Measurements from ENCODE around the gene PSG3. TPM values are rescaled to one million over a fixed set of nuclear protein-coding genes. Genes with fewer than 3 reads are reported as not detected.
A peak's percentile ranks its signal among the peaks of the same experiment; 100 is the strongest.
"Not testable (repeated sequence)": the region's sequence is repeated elsewhere in the genome, so short reads cannot be mapped to it uniquely, and the experiment has no call there.

The PSG3 gene
- polyA plus RNA-seq (ENCODE audit: insufficient read length in 4 of 4): under 1 TPM in 1 of 4 donors, not detected in 3; 0.31 TPM

GRCh38 chr19:42740381-42740780 lies at the start of gene PSG3:
Gene PSG3, minus strand, starts transcription at chr19:42740481. Its CDS starts 97 bp downstream, at chr19:42740384.
- DNase-seq (ENCODE audit: low read depth in 4 of 4, low spot score in 3 of 4): not testable (repeated sequence)

- DNase-seq (ENCODE audit: low read depth in 4 of 4, low spot score in 3 of 4): not testable (repeated sequence)
Observed at GRCh38 chr19:42788766-42789165, 48.5 kb upstream of the PSG3 start.

DNA sequence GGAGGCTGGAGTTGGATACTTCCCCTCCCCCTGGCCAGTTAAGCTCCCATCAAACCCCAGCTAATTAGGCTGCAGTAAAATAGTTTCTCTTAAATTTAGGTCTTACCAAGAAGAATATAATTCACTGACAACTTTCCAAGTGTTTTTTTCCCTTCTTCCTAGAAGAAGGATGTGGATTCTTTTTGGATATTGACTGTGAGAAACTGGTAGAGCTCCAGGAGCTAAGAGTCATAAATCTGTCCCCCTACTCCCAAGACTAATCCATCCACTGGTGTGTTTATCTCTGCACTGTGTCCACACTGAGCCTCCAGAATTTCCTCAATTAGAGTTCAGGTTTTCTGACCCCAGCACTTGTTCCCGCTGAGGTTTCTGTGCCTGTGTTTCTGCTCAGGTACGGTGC lies 47.5 kb upstream of the PSG3 start:
- not testable (repeated sequence) for DNase-seq (ENCODE audit: low read depth in 4 of 4, low spot score in 3 of 4)

DNA sequence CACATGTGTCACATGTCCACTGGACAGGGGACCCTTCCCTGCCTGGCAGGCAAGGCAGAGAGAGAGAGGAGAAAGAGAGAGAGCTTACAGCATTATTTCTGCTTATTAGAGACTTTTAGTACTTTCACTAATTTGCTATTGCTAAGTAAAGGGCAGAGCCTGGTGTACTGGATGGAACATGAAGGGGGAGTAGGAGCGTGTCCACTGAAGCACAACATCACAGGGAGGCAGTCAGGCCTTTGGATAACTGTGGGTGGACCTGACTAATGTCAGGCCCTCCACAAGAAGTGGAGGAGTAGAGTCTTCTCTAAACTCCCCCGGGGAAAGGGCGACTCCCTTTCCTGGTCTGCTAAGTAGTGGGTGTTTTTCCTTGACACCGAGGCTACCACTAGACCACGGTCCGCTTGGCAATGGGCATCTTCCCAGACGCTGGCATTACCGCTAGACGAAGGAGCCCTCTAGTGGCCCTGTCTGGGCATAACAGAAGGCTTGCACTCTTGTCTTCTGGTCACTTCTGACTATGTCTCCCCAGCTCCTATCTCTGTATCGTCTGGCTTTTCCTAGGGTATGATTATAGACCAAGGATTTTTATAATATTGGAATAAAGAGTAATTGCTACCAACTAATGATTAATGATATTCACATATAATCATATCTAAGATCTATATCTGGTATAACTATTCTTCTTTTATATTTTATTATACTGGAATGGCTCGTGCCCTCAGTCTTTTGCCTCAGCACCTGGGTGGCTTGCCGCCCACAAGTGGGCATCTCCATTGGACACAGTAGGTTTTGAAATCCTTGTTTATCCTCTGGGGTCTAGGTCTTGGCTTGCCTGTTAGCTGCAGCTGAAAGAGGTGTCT lies 36.7 kb upstream of the PSG3 start:
- peak; percentile 2 to 52 (median 34) for DNase-seq (ENCODE audit: low read depth in 4 of 4, low spot score in 3 of 4)

DNA sequence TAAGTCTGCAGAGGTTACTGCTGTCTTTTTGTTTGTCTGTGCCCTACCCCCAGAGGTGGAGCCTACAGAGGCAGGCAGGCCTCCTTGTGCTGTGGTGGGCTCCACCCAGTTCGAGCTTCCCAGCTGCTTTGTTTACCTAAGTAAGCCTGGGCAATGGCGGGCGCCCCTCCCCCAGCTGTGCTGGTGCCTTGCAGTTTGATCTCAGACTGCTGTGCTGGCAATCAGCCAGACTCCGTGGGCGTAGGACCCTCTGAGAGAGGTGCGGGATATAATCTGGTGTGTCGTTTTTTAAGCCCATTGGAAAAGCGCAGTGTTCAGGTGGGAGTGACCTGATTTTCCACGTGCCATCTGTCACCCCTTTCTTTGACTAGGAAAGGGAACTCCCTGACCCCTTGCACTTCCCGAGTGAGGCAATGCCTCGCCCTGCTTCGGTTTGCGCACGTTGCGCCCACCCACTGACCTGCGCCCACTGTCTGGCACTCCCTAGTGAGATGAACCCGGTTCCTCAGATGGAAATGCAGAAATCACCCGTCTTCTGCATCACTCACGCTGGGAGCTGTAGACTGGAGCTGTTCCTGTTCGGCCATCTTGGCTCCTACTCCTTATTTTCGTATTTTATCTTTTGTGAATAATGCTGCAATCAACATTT lies 34.4 kb upstream of the PSG3 start:
- DNase-seq (ENCODE audit: low read depth in 4 of 4, low spot score in 3 of 4): not testable (repeated sequence)

DNA sequence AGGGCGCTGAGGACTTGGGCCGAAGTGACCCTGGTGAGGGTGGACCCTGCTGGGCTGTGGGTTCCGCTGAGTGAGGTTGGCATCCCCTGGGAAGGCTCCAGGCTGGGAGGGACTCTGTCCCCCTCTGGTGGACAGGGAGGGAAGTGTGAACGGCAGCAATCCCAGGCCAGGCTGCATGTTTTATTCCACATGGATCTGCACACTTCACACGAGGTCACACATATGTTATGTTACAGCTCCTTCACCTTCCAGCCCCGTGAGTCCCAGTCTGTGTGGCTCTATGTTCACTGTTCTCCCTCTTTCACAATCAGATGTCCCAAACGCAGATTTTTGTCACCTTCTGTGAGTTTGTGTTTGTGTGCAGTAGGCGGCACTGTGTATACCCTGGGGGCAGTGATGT lies 27.0 kb upstream of the PSG3 start:
- DNase-seq (ENCODE audit: low read depth in 4 of 4, low spot score in 3 of 4): not testable (repeated sequence)

DNA sequence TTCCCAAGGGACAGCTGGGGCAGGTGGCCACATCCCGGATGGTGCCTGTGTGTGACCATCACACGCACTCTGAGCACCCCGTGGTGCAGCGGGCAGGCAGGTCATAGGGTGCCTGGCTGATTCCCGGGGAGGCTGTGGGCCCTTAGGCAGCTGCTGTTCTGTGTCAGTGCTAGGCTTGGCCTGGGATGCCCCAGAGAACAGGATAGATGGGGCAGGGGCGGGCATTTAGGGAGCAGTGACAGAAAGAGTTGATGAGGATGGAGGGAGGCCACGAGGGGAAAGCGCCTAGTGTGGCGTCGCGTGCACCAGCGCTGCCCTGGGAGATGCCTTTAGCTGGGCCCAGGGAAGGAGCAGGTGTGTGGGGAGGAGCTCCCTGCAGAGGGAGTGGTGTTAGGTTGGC lies 26.6 kb upstream of the PSG3 start:
- not testable (repeated sequence) for DNase-seq (ENCODE audit: low read depth in 4 of 4, low spot score in 3 of 4)

GRCh38 chr19:42764836-42765235 lies 24.6 kb upstream of the PSG3 start:
- no peak for DNase-seq (ENCODE audit: low read depth in 4 of 4, low spot score in 3 of 4)

DNA sequence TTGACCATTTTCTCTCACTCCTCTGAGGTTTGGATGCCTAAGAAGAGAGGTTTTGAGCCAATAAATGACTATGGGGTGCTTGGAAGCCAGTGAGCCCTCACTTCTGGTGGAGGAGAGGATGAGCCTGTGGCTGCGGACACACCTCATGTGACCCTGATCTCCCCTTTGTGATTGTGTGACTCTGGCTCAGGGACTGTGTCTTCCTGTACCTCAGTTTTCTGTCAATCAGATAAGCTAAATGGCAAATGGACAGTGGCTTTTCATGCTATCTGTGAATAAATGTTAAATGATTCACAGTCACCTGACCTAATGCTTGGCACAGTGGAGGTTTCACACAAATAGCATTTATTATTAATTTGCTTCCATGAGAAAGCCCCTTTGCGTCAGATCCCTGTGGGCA lies 22.5 kb upstream of the PSG3 start:
- DNase-seq (ENCODE audit: low read depth in 4 of 4, low spot score in 3 of 4): no peak

DNA sequence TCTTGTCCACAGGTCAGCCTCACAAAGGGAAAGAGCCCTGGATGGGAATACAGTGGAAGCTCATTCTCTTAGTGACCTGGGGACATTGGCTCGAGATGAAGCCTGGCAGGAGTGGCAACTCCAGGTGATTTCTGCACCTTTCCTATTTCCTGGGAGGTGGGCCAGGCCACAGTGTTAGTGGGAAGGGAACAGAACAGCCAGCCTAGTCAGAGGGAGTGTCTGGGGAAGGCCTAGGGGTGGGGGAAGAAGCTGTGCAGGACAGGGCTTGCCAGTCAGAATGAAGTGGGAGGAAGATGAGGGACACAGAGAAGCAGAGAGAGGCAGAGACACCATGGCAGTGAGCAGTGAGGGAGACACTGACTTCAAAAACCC lies 21.6 kb upstream of the PSG3 start:
- not testable (repeated sequence) for DNase-seq (ENCODE audit: low read depth in 4 of 4, low spot score in 3 of 4)

GRCh38 chr19:42760954-42761923 lies 21.0 kb upstream of the PSG3 start:
- not testable (repeated sequence) for DNase-seq (ENCODE audit: low read depth in 4 of 4, low spot score in 3 of 4)

DNA sequence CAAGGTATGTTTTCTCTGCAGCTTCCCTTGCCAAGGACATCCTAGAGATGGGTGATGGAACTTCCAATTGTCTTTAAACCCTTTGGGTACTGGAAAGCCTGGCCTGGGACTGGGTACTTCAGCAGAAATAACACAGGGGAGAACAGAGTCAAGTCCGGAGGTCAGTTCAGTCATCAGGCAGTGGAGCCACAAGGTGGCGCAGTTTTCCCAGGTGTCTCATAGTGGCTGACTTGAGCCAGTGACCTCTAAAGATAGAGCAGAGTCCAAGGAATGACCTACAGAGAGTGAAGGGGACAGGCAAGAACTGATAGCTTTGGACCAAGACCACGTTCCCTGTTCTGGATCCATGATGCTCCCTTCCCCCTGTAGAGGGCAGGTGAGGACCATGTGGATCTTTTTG lies 18.4 kb upstream of the PSG3 start:
- not testable (repeated sequence) for DNase-seq (ENCODE audit: low read depth in 4 of 4, low spot score in 3 of 4)

- DNase-seq (ENCODE audit: low read depth in 4 of 4, low spot score in 3 of 4): not testable (repeated sequence)
Observed at GRCh38 chr19:42752246-42752645, 12.0 kb upstream of the PSG3 start.

DNA sequence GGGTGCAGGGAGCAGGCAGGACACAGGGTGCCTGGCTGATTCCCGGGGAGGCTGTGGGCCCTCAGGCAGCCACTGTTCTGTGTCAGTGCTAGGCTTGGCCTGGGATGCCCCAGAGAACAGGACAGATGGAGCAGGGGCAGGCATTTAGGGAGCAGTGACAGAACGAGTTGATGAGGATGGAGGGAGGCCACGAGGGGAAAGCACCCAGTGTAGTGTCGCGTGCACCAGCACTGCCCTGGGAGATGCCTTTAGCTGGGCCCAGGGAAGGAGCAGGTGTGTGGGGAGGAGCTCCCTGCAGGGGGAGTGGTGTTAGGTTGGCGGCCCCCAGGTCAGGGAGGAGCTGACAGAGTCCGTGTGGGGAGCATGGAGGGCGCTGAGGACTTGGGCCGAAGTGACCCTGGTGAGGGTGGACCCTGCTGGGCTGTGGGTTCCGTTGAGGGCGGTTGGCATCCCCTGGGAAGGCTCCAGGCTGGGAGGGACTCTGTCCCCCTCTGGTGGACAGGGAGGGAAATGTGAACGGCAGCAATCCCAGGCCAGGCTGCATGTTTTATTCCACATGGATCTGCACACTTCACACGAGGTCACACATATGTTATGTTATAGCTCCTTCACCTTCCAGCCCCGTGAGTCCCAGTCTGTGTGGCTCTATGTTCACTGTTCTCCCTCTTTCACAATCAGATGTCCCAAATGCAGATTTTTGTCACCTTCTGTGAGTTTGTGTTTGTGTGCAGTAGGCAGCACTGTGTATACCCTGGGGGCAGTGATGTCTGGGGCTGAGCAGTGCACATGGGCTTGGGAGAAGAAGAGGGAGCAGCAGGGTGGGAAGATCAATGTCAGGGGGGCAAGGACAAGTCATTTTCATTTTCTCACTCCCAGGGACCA lies 1.7 kb upstream of the PSG3 start:
- not testable (repeated sequence) for DNase-seq (ENCODE audit: low read depth in 4 of 4, low spot score in 3 of 4)

GRCh38 chr19:42737581-42738011 lies 2.7 kb downstream of the PSG3 start:
- not testable (repeated sequence) for DNase-seq (ENCODE audit: low read depth in 4 of 4, low spot score in 3 of 4)

DNA sequence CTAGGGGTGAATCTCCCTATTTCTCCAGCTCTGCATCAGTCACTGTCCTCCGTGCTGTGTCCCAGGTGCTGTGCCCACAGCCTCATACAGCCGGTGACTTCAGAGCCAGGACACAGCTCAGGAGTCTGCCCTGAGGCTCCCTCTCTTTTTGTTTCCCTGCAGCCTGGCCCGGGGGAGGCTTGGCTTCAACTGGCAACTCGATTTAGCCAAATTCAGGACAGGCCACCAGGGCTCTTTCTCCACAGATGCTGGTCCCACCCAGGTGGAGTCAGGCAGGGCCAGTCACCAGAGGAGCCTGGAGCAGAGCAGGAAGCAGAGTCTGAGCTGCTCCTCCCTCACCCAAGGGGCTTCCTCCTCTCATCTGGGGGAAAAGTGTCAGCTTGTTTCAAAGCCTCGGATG lies 11.9 kb downstream of the PSG3 start:
- DNase-seq (ENCODE audit: low read depth in 4 of 4, low spot score in 3 of 4): not testable (repeated sequence)

DNA sequence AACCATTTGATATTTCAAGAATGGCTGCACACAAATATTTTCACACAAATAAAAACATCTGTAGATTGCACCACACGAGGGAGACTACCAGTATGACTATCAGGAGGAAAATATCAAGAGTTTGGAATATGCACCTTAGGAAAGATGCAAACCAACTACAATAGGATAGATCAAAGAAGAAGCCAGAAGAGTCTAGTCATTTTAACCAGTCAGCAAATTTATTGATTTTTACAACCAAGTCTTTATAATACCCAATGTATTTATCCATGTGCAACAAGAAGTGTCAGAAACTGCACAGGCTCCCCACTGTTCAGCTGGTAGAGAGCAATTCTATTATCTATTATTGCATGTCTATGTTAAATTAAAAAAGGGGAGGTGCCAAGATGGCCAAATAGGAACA lies 26.3 kb downstream of the PSG3 start:
- DNase-seq (ENCODE audit: low read depth in 4 of 4, low spot score in 3 of 4): not testable (repeated sequence)

GRCh38 chr19:42712753-42713152 lies 27.5 kb downstream of the PSG3 start:
- not testable (repeated sequence) for DNase-seq (ENCODE audit: low read depth in 4 of 4, low spot score in 3 of 4)

DNA sequence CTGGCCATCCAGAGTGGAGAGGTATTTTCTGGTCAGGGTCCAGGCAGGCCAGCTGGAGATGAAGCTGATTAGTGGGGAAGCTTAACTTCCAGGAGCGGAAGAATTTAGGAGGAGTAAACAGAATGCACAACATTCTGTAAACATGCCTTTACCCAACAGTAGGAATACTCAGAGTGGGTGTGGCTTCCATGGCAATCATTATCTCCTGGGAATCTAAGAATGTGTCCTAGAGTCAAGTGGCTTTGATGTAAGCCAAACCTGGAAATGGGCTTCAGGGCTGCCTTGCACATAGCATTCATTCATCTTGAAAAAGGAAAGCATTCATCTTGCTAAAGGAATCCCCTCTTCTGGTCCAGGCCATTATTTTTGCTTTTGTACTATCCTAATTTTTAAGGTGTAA lies 29.3 kb downstream of the PSG3 start:
- DNase-seq (ENCODE audit: low read depth in 4 of 4, low spot score in 3 of 4): not testable (repeated sequence)

DNA sequence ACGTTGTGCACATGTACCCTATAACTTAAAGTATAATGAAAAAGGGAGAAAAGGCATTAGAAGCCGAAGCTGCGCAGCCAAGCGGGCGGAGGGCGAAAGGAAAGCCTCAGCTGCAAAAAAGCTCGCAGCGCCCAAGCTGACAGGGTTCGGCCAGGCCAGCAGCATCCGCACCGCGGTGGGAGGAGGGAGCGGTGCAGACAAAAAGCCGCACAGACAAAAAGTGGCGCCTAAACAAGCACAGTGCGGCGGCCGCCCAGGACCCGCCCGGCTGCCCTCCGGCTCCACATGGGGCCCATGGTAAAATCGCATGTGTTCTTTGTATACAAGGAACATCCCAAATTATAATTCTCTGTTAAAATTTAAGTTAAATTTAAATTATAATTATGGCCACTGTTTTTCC lies 42.4 kb downstream of the PSG3 start:
- DNase-seq (ENCODE audit: low read depth in 4 of 4, low spot score in 3 of 4): no peak

All from left renal pelvis (tissue), 4 donors.